ENCODE measurements around the gene LSM3. TPM values are rescaled to one million over a fixed set of nuclear protein-coding genes. Genes with fewer than 3 reads are reported as not detected.
A peak's percentile ranks its signal among the peaks of the same experiment; 100 is the strongest.

Gene LSM3
- total and polyA plus RNA-seq, 9 of the 15 experiments (the other 6 are each of a cell fraction or from before 2014, with no cell fraction given), result 33.8 to 203 (median 61.2) TPM

- H3K27ac ChIP-seq (ENCODE audit: extremely low read depth, low read depth, low read length), result no peak overlapping the region
- no peak overlapping the region for H3K4me2 ChIP-seq (ENCODE audit: insufficient read depth, low read length)
- no peak for FAIRE-seq
- H3K9me1 ChIP-seq (ENCODE audit: control insufficient read depth, insufficient read depth, low read length), result no peaks in the 10 kb centered on the region
- no peak for ATAC-seq
- H3K9me3 ChIP-seq (replicated peaks; ENCODE audit: control insufficient read depth, insufficient read depth, low read depth, low read length), result no peaks in the 10 kb centered on the region
- in situ Hi-C loops (cut with MboI) (no loop called here), intact Hi-C loops (cut with micrococcal nuclease) (no loop called here)
- peak overlapping the region in 1 of 2 experiments; percentile 24; a peak in 1 of 4 replicates for H3K9ac ChIP-seq (ENCODE audit: insufficient read depth in 1 of 2, low read depth in 2 of 2, low read length in 2 of 2)
- TF ChIP-seq, protein P1, sequence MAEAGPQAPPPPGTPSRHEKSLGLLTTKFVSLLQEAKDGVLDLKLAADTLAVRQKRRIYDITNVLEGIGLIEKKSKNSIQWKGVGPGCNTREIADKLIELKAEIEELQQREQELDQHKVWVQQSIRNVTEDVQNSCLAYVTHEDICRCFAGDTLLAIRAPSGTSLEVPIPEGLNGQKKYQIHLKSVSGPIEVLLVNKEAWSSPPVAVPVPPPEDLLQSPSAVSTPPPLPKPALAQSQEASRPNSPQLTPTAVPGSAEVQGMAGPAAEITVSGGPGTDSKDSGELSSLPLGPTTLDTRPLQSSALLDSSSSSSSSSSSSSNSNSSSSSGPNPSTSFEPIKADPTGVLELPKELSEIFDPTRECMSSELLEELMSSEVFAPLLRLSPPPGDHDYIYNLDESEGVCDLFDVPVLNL (CRISPR knock-in tag; IDR thresholded peaks at IDR 0.05; ENCODE audit: low read depth), result no peak
- no peak for TF ChIP-seq TCF3 (CRISPR knock-in tag; IDR thresholded peaks at IDR 0.05)
- TF ChIP-seq BRD9 (IDR thresholded peaks at IDR 0.05; ENCODE audit: low read depth, partially characterized antibody), result no peak
- peak; percentile 93 for TF ChIP-seq ZBTB33 (CRISPR knock-in tag; IDR thresholded peaks at IDR 0.05)
- TF ChIP-seq, protein P2, sequence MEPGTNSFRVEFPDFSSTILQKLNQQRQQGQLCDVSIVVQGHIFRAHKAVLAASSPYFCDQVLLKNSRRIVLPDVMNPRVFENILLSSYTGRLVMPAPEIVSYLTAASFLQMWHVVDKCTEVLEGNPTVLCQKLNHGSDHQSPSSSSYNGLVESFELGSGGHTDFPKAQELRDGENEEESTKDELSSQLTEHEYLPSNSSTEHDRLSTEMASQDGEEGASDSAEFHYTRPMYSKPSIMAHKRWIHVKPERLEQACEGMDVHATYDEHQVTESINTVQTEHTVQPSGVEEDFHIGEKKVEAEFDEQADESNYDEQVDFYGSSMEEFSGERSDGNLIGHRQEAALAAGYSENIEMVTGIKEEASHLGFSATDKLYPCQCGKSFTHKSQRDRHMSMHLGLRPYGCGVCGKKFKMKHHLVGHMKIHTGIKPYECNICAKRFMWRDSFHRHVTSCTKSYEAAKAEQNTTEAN (CRISPR knock-in tag; IDR thresholded peaks at IDR 0.05), result no peak
- peak; percentile 54; the same call in 1 of the 2 replicates for TF ChIP-seq POLR2G (IDR thresholded peaks at IDR 0.05; ENCODE audit: low read depth, low read length)
- TF ChIP-seq GTF2E2 (tag; IDR thresholded peaks at IDR 0.05), result no peak
- no peak for TF ChIP-seq TCF7L2 (IDR thresholded peaks at IDR 0.05; ENCODE audit: low read depth, low read length)
- TF ChIP-seq, protein P3, sequence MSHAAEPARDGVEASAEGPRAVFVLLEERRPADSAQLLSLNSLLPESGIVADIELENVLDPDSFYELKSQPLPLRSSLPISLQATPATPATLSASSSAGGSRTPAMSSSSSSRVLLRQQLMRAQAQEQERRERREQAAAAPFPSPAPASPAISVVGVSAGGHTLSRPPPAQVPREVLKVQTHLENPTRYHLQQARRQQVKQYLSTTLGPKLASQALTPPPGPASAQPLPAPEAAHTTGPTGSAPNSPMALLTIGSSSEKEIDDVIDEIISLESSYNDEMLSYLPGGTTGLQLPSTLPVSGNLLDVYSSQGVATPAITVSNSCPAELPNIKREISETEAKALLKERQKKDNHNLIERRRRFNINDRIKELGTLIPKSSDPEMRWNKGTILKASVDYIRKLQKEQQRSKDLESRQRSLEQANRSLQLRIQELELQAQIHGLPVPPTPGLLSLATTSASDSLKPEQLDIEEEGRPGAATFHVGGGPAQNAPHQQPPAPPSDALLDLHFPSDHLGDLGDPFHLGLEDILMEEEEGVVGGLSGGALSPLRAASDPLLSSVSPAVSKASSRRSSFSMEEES (CRISPR knock-in tag; IDR thresholded peaks at IDR 0.05), result no peak
- no peak for TF ChIP-seq ZEB2 (IDR thresholded peaks at IDR 0.05)
- TF ChIP-seq ETV1 (tag; conservative IDR thresholded peaks at IDR 0.05; ENCODE audit: low read depth), result no peak
- no peak for TF ChIP-seq PPARD (CRISPR knock-in tag; IDR thresholded peaks at IDR 0.05)
- TF ChIP-seq BCOR (IDR thresholded peaks at IDR 0.05), result no peak
- no peak for TF ChIP-seq HMG20A (CRISPR knock-in tag; conservative IDR thresholded peaks at IDR 0.05)
- no peak for TF ChIP-seq ZFP36 (IDR thresholded peaks at IDR 0.05; ENCODE audit: low read depth, low read length, partially characterized antibody)
- no TSS peak for BruUV-seq (replicated peaks)
- no peak overlapping the region for H3K4me3 ChIP-seq
- H3K79me2 ChIP-seq (ENCODE audit: control insufficient read depth, insufficient read depth, low read length), result no peaks in the 10 kb centered on the region
- H3K27me3 ChIP-seq (ENCODE audit: control insufficient read depth in 2 of 2, insufficient read depth in 2 of 2, low read length in 2 of 2), result no peaks in the 10 kb centered on the region
- DNase-seq (ENCODE audit: extremely low read depth in 1 of 4, low spot score in 3 of 4), result peak in 1 of 4 experiments; percentile 44
- peaks cover 10 to 13% of the 10 kb centered on the region in 2 experiments for H3K4me1 ChIP-seq (replicated peaks in 1 of 2; ENCODE audit: control insufficient read depth in 2 of 2, insufficient read depth in 2 of 2, low read length in 2 of 2)
- no peak overlapping the region for H2AFZ ChIP-seq (ENCODE audit: low read depth, low read length)
- ChIA-PET CTCF (ENCODE audit: low intra/inter-chr PET ratio) (no interaction called here), POLR2A (interaction anchor here (1.0 to 3.1 kb wide), 4 partner anchors 23 to 252 kb away, joined by 3 to 11 read pairs (median 4); partner anchors contain the start of genes CHCHD4, LSM3, TMEM43 and XPC)
- H4K20me1 ChIP-seq (replicated peaks; ENCODE audit: control insufficient read depth, insufficient read depth, low read length), result no peaks in the 10 kb centered on the region; the same call in 1 of the 2 replicates
- 89% methylated on average over 27 of the region's 28 CpGs for WGBS (ENCODE audit: insufficient coverage, low coverage, missing lambda C conversion rate)
- H3K36me3 ChIP-seq (ENCODE audit: control insufficient read depth, insufficient read depth, low read length), result peaks cover 73% of the 10 kb centered on the region; the same call in 2 of the 3 replicates
Observed at GRCh38 chr3:14148041-14148985, 30.3 kb upstream of the LSM3 start.

All from K562 (cell line).